CD4-positive, alpha-beta T cell treated with Interferon gamma for 1 hour (primary cell): ENCODE results near the gene KRT1.

Experiments
- DNase-seq: peaks from one replicate; pipeline ENCODE4 v3.0.0-alpha.2; 2020

The KRT1 gene

DNA sequence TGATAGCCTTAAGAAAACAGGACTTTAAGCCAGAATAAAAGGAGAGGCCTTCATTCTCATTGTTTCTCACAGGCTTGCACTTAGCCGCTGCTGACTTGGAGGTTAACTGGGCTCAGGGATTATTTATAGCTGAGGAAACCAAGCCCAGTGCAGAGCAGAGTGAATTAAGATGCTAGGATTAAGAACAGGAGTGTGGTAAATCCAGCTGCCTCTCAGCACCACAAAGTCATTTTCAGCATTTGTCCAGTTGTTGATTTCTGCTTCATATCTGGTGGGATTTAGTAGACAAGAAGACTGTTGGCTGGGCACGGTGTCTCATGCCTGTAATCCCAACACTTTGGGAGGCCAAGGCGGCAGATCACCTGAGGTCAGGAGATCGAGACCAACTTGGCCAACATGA lies 47.6 kb downstream of the KRT1 start:
- no peak for DNase-seq

GRCh38 chr12:52631676-52632459 lies 48.3 kb downstream of the KRT1 start:
- no peak for DNase-seq

GRCh38 chr12:52631264-52631663 lies 48.9 kb downstream of the KRT1 start:
- DNase-seq: no peak

DNA sequence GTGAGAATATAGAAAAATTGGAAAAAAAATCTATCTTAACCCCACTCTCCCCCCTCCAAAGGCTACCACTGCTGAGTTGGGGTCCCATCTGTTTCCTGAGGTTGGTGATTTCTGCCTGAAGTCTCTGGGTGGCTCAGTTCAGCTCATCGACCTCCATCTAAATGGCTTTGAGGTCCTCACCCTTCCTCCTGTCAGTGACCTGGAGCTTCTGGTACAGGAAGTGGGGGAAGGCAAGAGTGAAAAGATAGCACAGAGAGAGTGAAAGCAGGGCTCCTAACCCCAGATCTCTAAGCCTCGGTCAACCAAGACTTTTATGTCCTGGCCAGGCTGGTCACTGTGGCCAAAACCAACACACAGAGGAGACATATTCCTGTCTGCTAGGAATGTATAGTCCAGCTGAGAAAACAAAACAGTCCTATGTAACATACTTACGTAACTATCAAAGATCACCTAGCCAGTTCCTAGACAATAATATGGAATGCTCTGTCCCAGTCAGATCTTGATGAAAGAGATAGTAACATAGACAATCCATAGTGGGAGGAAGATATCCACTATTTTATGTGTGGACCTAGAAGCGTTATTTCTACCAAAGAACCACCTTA lies 49.5 kb downstream of the KRT1 start:
- no peak for DNase-seq

DNA sequence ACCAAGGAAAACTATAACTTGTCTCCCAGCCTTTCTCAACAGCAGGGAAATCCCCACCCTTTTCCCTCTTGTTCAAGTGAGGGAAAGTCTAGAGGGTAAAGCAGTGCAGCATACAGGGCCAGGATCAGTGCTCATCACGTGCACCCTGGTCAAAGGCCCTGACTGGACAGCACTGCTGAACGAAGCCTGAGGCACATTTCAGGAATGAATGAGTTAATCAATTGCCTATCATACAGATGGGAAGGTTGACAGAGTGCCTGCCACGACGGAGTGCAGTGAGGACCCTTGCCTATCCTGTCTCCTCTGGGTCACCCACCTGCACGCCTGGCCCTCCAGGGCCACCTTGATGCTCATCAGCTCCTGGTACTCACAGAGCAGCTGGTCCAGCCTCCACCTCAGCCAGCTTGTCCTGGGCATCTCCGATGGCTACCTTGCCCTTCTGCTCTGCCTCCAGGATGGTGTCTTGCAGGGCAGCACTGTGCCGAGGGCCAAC lies 50.2 kb downstream of the KRT1 start:
- no peak for DNase-seq

DNA sequence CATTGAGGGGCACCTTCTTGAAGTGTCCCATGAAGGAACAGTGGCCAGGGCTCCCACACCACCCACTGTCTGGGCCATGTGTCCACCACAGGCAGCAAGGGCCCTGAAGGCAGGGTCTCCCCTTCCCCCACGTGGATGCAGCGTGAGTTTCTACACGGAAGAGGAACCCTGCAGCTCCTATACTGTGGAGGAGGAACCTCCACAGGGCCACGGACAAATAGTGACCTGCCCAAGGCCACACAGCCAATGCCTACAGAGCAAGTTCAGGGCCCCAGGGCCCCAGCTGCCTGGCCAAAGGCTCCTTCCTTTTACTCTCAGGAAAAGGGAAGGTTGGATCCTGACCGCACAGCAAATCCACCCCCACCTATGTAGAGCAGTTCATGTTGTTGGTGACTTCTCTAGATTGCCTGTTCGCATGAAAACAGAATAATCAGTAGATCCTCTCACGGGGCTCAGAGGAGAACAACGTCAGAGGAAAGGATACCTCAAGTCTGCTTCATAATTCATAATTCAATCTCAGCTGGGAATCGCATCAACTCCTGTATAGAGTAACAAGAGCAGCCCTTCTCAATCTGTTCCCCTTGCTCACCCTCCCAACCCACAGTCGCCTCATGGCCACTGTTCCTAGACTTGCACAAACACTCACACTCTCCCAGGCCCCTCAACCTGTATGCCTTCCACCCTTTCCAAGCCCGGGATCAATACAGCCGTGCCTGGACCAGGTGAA lies 50.8 kb downstream of the KRT1 start:
- DNase-seq: no peak

- no peak for DNase-seq
These were observed 51.4 kb downstream of the KRT1 start for GRCh38 chr12:52628841-52629240.

GRCh38 chr12:52628111-52628507 lies 52.1 kb downstream of the KRT1 start:
- no peak for DNase-seq

DNA sequence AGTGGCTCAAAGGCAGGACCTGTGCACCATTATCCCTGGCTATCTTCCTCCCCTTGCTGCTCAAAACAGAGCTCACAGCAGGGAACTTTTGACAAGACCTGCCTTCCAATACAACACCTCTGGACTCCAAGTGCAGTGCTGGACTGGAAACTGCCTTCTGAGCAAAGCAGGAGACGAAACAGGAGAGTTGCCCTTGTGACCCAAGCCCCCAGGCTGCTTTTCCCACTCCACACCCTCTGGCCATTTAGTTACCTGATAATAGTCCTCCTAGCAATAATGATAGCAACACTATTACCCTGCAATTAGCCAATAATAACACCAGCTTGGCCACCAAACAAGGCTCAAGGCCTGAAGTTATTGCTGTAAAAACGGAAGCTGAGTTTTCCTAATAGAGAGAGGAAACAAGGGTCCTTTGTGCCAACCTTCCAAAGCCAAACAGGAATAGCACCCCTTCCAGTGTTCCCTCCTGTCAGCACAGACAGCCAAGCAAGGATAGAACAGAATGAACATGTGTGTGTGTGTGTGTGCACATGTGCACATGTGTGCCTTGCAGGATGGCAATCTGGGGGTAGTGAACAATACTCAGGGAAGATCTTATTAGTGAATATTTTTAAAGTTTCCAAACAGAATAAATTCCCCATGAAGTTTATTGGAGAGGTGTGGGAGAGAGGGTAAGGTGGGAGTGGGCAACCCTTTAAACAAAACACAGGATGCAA lies 52.7 kb downstream of the KRT1 start:
- DNase-seq: no peak
